Measurements from ENCODE around the gene USF2.
"Not testable (repeated sequence)": the region's sequence is repeated elsewhere in the genome, so short reads cannot be mapped to it uniquely, and the experiment has no call there.

USF2 gene, protein sequence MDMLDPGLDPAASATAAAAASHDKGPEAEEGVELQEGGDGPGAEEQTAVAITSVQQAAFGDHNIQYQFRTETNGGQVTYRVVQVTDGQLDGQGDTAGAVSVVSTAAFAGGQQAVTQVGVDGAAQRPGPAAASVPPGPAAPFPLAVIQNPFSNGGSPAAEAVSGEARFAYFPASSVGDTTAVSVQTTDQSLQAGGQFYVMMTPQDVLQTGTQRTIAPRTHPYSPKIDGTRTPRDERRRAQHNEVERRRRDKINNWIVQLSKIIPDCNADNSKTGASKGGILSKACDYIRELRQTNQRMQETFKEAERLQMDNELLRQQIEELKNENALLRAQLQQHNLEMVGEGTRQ

GRCh38 chr19:35268536-35269437 is at the start of gene USF2:
TSS of gene USF2 (plus strand) at chr19:35268962. CDS start at chr19:35269102, 140 bp downstream.
- peak; percentile 73 for DNase-seq

GRCh38 chr19:35219008-35219407 is 49.8 kb upstream of the USF2 start:
- DNase-seq = no peak

- DNase-seq = no peak
These were observed 48.3 kb upstream of the USF2 start for GRCh38 chr19:35220315-35220921.

GRCh38 chr19:35220973-35221590 is 47.7 kb upstream of the USF2 start:
- DNase-seq = not testable (repeated sequence)

DNA sequence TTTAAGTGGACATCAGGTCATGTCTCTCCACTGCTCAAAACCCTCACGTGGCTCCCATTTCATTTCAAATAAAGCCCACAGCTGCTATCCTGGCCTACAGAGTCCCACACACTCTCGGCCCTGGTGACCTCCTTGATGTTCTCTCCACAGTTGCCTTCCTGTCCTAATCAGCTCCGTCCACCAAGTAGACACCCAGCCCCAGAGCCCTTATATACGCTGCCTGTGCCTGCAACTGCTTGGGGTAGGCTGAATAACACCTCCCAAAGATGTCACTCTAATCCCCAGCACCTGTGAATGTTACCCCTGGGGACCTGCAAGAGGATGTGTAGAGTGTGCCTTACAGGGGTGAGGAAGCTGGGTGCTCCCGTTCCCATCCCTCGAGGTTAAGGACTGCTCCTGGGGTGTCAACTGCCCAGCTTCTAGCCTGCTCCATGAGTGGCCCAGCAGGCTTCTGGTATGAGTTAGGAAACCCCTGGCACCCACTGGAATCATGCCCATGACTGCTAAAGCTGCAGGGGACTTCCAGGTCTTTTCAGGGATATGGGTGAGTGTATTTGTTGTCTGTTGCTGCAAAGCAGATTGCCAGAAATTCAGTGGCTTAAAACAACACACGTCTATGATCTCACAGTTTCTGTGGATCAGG is 46.3 kb upstream of the USF2 start:
- no peak for DNase-seq

- DNase-seq = no peak
These were observed 45.5 kb upstream of the USF2 start for GRCh38 chr19:35223084-35223790.

DNA sequence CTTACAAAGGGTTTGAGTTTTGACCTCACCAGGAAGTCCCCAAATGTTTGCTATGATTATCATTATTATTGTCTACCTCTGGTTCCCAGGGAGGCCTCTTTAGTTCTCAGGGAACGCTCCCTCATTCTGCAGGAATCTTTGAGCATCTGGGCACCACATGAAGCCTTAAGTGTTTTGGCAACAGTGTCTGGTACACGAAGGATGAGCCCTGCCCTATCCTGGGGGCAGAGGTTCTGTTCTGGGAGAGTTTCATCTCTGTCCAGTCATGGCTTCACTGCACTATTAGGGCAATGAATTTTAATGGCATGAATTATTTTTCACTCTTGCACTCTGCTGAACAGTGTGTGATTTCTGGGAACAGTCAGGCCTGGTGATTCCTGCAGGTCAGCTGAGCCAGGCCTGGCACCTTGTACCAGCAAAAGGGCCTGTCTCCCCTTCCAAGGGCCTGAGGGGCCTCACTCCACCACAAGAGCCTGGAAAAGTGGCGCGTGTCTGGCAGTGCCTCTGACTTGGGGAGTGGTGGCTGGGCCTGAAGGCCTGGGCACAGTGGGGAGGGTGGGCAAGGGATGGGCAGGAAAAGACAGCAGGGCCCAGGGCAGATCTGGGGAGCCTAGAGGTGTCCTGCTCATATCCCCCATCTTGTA is 44.8 kb upstream of the USF2 start:
- DNase-seq = no peak

GRCh38 chr19:35224681-35225571 is 43.8 kb upstream of the USF2 start:
- DNase-seq = no peak

DNA sequence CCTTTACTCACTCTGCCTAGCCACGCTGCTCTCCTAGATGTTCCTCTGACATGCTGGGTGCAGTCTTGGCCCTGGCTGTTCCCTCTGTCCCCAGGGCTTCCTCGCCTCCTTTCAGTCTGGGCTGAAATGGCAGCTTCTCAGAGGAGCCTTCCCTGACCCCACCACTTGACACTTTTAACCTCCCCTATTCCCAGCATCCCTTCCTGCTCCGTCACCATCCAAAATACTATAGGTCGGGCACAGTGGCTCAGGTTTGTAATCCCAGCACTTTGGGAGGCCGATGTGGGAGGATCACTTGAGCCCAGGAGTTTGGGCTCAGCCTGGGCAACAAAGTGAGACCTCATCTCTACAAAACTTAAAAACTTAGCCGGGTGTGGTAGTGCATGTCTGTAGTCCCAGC is 42.8 kb upstream of the USF2 start:
- DNase-seq = no peak

DNA sequence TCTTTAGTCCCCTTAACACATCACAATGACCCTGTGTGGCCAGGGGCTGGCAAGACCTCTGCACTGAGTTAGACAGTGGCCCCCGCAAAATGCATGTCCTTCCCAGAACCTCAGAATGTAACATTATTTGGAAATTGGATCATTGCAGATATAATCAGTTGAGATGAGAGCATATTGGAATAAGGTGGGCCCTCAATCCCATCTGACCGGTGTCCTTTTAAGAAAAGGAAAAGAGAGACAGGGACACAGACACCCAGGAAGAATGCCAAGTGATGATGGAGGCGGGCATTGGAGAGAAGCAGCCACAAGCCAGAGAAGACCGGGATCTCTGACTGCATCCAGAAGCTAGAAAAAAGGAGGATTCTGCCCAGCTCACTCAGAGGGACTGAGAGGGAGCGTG is 42.0 kb upstream of the USF2 start:
- DNase-seq = no peak

DNA sequence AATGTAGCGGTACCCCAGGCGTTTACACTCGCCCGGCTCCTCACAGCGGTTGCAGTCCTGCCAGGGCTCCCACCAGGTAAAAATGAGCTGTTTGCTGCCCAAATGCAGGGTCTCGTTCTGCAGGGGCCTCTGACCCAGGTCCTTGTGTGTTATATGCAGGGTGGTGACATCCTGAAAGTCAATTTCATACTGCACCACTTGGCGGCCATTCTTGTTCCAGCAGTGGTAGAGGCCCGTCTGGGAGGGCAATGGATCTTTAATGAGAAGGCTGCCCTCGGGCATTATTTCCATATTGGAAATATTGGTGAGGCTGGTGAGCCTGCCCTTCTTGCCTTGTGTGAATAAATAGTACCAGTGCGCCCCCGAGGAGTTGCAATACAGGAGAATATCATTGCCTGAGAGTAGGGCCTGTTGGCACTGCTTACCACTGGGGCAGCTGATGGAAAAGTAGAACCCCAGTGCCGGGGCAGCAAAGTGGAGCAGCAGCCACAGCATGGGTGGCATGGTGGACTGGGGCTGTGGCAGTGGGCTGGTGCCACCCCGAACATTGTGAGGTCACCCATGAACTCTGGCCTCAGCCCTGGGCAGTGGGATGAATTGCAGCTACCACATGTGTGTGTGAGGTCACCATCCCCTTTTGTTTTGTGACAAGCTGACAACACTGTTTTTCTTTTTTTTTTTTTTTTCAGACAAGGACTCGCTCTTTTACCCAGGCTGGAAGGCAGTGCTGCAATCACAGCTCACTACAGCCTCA is 40.4 kb upstream of the USF2 start, which contains the start of gene FAM187B:
TSS of gene FAM187B (minus strand) at position 563 of the 754 bp plus-strand sequence. CDS start at position 504, 59 bp downstream.
- DNase-seq = no peak

DNA sequence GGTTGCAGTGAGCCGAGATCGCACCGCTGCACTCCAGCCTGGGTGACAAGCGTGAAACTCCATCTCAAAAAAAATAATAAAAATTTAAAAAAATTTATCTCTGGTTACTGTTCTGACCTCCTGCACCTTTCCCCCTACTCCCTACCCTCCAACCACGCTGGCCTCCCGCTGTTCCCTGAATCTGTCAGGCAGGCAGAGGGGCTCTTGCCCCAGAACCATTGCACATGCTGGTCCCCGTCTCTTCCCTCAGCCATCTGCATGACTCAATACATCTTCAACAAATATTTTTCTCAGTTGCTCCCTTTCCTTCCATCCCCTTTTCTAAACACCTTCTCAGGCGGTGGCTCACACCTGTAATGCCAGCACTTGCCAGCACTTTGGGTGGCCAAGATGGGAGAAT is 39.2 kb upstream of the USF2 start:
- no peak for DNase-seq

DNA sequence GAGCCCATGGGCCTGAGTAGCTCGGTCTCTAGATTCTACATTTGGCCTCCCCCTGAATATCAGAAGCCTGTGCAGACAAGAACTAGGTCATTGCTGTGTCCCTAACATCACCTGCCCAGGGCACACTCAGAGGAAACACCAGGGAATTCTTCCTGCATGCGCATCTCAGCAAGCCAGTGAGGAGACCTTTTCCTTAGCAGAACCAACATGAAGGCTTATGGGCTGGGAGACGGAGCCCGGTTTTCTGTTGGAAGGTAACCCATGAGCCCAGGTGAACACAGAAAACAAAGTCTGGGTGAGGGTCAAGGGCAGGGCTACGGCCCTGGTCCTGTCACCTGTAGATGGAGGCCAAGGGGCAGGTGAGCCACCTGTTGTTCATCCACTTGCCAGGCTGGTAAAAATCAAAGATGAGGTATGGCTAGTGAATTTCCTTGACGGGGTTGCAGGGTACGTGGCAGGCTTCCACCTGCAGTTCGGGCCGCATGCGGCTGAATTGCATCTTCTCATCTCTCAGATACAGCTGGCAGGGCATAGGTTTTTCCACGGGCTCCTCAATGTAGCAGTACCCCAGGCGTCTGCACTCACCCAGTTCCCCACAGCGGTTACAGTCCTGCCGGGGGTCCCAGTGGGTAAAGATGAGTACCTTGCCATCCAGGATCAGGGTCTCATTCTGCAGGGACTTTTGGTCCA is 36.7 kb upstream of the USF2 start:
- no peak for DNase-seq

GRCh38 chr19:35232912-35233311 is 35.9 kb upstream of the USF2 start:
- no peak for DNase-seq

- no peak for DNase-seq
These were observed 31.9 kb upstream of the USF2 start for GRCh38 chr19:35236638-35237400.

DNA sequence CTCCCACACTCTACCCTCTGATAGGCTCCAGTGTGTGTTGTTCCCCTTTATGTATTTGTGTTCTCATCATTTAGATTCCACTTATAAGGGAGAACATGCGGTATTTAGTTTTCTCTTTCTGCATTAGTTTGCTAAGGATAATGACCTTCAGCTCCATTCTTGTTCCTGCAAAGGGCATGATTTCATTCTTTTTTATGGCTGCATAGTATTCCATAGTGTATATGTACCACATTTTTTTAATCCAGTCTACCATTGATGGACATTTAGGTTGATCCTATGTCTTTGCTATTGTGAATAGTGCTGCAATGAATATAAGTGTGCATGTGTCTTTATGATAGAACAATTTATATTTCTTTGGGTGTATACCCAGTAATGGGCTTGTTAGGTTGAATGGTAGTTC is 29.2 kb upstream of the USF2 start:
- not testable (repeated sequence) for DNase-seq

DNA sequence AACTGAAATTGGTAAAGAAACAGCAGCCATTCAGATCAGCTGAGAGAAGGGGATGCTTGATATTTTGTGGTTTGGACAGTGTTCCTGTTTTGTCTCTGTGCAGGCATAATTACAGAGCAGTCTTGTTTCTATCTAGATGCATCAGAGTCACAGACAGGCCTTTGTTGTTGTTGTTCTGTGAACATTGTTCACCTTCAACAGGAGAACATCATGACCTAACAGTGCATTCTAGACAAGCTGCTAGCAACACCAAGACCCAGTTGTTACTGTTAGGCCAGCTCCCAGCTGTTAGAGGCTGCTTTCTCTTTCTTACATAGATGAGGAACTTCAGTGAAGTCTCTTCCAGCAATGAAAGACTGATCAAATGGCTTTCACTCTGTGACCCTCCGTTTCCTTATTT is 28.4 kb upstream of the USF2 start:
- DNase-seq = no peak

DNA sequence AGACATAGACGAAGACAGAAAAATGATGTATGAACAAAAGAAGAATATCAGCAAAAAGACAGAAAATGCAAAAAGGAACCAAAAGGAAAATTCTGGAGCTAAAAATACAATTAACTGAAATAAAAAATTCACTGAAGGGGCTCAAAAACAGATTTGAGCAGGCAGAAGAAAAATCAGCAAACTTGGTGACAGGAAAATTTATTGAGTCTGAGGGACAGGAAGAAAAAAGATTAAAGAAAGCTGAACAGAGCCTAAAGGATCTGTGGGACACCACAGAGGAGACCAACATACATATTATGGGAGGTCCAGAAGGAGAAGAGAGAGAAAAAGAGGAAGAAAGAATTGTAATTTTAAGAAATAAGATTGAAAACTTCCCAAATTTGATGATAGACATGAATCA is 27.3 kb upstream of the USF2 start:
- no peak for DNase-seq

All from stimulated activated CD4-positive, alpha-beta T cell treated with anti-CD3 and anti-CD28 coated beads, Interleukin-1b, Interleukin-23, amount 100 ng/mL, for 48 hours (primary cell).